ENCODE results near the gene MINDY3.
"Not testable (repeated sequence)": the region's sequence is repeated elsewhere in the genome, so short reads cannot be mapped to it uniquely, and the experiment has no call there.

The MINDY3 gene

GRCh38 chr10:15780353-15781135 is 79.8 kb downstream of the MINDY3 start:
- DNase-seq (ENCODE audit: low spot score) = no peak

DNA sequence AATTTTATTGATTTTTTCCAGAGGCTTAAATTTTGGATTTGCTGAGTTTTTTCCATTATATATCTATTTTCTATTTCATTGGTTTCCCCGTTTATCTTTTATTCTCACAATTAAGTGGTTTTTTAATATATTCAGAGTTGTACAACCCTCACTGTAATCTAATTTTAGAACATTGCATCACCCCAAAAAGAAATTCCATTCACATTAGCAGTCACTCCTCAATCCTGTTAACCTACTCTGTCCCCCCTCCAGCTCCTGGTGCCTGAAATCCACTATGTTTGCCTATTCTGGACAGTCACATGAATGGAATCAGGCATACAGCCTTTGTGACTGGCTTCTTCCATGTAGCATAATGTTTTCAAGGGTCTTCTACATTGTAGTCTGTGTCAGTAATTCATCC is 84.8 kb downstream of the MINDY3 start:
- DNase-seq (ENCODE audit: low spot score) = peak; percentile 66

GRCh38 chr10:15774534-15774933 is 85.8 kb downstream of the MINDY3 start:
- DNase-seq (ENCODE audit: low spot score) = not testable (repeated sequence)

DNA sequence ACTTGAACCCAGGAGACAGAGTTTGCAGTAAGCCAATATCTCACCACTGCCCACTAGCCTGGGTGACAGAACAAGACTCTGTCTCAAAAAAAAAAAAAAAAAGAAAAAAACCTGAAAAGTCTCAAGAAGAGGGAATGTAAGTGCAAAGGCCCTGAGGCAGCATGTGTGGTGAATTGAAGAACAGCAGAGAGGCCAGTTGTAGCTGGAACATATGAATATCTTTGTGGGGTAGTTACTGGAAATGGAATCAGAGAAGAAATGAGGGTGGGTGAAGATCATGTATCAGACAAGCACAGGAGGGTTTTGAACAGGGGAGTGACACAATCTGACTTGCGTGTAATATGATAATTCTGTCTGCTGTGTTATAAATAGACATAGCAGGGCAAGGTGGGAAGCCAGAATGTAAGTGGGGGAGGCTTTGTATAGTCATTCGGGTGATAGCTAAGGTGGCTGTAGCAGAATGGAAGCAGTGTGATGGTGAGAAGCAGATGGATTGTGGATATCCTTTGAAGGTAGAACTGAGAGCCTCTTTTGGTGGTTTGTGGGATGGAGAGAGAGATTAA is 95.3 kb downstream of the MINDY3 start:
- no peak for DNase-seq (ENCODE audit: low spot score)

DNA sequence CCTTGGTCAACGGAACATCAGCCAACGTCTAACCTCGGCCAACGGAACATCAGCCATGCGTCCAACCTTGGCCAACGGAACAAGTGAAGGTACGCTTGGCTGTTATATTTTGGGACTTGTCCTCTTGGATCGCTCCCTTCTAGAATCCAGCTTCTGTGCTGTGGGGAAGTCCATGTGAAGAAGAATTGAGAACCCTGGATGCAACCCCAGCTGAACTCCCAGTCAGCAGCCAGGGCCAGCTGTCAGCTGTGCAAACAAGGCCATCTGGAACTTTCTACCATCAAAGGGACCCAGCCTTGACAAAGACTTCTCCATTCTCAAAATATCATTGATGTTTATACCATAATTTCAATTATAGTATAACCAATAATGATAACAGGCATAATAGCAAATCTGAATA is 97.3 kb downstream of the MINDY3 start:
- DNase-seq (ENCODE audit: low spot score) = no peak

GRCh38 chr10:15762239-15762638 is 98.1 kb downstream of the MINDY3 start:
- not testable (repeated sequence) for DNase-seq (ENCODE audit: low spot score)

DNA sequence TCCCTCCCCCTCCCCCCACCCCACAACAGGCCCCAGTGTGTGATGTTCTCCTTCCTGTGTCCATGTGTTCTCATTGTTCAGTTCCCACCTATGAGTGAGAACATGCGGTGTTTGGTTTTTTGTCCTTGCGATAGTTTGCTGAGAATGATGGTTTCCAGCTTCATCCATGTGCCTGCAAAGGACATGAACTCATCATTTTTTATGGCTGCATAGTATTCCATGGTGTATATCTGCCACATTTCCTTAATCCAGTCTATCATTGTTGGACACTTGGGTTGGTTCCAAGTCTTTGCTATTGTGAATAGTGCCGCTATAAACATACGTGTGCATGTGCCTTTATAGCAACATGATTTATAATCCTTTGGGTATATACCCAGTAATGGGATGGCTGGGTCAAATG is 99.1 kb downstream of the MINDY3 start:
- DNase-seq (ENCODE audit: low spot score) = not testable (repeated sequence)

- no peak for DNase-seq (ENCODE audit: low spot score)
Measured at GRCh38 chr10:15760681-15761080, 99.6 kb downstream of the MINDY3 start.

DNA sequence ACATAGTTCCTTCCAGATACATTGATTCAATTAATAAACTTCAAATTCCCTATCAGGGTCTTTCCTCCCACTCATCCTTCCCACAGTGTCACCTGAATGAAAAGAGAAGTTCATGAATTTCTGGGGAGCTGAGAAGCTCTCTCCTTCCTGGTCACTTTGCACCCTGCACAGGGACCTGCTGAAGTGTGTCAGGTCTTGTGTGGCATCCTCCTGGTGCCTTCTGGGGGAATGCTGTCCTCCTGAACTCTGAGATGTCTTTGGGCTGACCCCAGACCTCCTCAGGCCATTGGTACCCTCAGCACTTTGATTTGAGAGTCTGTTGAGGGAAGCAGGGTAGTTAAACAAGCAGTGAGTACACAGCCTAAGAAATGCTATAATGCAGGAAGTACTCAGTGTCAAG is 101.0 kb downstream of the MINDY3 start:
- no peak for DNase-seq (ENCODE audit: low spot score)

DNA sequence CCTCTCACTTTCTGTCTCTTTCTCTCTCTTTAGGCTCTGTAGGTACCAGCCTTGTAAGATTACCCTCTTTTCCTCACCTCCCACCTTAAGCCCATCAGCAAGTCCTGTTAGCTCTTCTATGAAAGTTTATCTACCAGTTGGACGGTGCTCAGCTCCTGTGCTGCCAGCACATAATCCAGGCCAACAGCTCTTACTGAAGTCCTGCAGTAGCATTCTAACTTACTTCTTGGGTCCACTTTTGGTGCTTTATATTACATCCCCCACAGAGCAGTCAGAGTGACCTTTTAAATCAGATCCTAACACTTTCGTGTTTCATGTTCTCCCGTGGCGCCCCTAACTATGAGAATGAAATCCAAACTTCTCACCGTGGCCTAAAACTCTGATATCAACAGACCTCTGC is 101.7 kb downstream of the MINDY3 start:
- no peak for DNase-seq (ENCODE audit: low spot score)

- DNase-seq (ENCODE audit: low spot score) = no peak
Measured at GRCh38 chr10:15754937-15755336, 105.4 kb downstream of the MINDY3 start.

- no peak for DNase-seq (ENCODE audit: low spot score)
Measured at GRCh38 chr10:15751046-15751445, 109.3 kb downstream of the MINDY3 start.

DNA sequence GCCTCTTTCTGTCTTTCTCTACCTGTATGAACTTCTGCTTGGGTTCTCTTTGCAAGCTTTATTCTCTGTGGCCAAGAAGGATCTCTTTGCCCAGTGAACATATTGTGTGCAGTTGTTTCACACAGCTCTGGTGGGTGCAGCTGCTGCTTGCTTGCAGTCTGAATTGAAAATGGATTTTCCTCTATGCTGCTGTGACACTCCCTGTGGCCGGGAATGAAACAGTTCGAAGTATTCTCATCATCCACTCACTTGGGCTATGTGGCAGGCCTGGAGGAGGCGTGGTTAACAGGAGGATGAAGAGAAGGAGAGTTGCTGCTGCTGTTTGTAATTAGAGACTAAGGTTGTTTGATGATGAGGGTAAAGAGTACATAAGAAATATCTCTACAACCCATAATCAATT is 112.2 kb downstream of the MINDY3 start:
- DNase-seq (ENCODE audit: low spot score) = no peak

DNA sequence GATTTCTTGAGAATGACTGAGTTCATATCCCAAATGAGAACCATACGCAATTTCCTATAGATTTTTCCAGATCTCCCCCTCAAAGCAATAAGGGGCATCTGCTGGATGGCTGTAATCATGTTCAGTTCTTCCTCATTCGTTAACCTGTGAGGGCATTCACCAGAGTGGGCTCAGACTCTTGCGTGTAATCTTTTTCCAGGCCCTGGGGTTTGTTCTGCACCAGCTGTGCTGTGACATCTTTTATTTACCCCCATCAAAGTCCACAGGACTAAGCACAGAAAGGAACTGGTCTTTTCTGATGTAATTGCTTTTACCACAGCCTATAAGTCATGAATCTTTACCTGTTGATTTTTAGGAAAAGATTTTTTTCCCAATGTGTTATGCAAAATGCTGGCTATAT is 112.7 kb downstream of the MINDY3 start:
- DNase-seq (ENCODE audit: low spot score) = no peak

GRCh38 chr10:15745751-15746150 is 114.6 kb downstream of the MINDY3 start:
- DNase-seq (ENCODE audit: low spot score) = no peak

- peak; percentile 51 for DNase-seq (ENCODE audit: low spot score)
Measured at GRCh38 chr10:15744217-15744865, 116.0 kb downstream of the MINDY3 start.

- no peak for DNase-seq (ENCODE audit: low spot score)
Measured at GRCh38 chr10:15743443-15743842, 116.9 kb downstream of the MINDY3 start.

- no peak for DNase-seq (ENCODE audit: low spot score)
Measured at GRCh38 chr10:15742836-15743235, 117.5 kb downstream of the MINDY3 start.

DNA sequence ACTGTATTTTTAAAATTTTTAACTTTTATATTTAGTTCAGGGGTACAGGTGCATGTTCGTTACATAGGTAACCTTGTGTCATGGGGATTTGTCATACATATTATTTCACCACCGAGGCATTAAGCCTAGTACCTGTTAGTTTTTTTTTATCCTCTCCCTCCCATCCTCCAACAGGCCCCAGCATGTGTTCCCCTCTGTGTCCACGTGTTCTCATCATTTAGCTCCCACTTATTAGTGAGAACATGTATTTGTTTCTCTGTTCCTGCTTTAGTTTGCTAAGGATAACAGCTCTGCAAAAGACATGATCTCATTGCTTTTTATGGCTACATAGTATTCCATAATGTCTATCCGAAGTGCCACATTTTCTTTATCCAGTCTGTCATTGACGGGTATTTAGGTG is 118.2 kb downstream of the MINDY3 start:
- no peak for DNase-seq (ENCODE audit: low spot score)

GRCh38 chr10:15741581-15741980 is 118.7 kb downstream of the MINDY3 start:
- no peak for DNase-seq (ENCODE audit: low spot score)

GRCh38 chr10:15740261-15740660 is 120.0 kb downstream of the MINDY3 start:
- no peak for DNase-seq (ENCODE audit: low spot score)

- DNase-seq (ENCODE audit: low spot score) = no peak
Measured at GRCh38 chr10:15739254-15739970, 120.9 kb downstream of the MINDY3 start.
